Hematopoietic multipotent progenitor cell treated with erythropoietin and hydrocortisone succinate and interleukin-3 and kit ligand, for 8 days (in vitro differentiated cells): ENCODE data around the gene PREX1.
"Not testable (repeated sequence)": the region's sequence is repeated elsewhere in the genome, so short reads cannot be mapped to it uniquely, and the experiment has no call there.

ENCODE experiments used
- DNase-seq: peaks from one replicate; pipeline ENCODE4 v3.0.0-alpha.2; 2015

The PREX1 gene

DNA sequence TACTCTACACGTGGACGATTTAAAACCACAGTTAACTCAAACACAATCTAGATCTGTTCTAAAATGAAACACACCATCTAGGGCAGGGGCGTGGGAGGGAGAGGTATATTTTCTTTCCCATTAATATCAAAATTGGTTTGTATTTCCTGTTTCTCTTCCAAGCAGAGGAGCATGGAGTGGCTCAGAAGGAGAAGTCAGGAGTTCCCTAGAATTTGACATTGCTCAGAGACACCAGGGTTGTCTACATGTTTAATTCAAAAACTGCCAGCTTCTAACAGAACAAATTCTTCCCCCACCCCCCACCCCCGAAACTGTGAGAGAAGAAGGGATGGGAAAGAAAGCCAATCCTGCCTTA is 2.3 kb downstream of the PREX1 start:
- DNase-seq, result no peak

DNA sequence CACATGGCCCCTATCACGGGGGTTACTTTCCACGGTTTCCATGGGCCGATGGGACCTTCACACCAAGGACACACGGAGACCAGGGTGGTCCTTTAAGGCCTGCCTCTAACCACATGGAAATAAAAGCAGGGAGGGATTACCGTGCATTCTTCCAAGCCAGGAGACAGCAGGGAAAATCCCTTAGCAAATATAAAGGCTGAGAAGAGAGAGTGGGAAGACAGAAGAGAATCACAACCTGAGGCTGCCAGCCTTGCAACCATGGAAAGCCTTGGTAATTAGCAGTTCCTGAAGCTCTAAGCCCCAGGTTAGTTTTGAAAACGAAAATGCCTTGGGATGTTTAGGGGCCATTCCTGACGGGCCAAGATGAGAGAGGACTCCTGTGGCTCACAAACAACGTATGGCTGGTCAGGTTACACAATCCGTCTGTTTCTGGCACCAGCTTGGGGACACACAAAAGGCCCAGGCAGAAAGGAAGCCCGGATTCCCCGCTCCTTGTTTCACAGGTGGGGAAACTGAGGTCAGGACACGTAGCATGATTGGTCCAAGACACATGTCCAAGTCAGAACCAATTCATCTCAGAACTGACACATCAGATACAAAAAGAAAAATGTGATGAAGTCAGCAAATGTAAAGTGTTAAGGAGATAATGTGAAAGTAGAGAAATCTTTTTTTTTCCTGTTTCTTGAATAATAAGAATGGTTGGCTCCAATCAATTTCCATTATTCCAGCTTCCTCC is 2.8 kb downstream of the PREX1 start:
- DNase-seq, result no peak

DNA sequence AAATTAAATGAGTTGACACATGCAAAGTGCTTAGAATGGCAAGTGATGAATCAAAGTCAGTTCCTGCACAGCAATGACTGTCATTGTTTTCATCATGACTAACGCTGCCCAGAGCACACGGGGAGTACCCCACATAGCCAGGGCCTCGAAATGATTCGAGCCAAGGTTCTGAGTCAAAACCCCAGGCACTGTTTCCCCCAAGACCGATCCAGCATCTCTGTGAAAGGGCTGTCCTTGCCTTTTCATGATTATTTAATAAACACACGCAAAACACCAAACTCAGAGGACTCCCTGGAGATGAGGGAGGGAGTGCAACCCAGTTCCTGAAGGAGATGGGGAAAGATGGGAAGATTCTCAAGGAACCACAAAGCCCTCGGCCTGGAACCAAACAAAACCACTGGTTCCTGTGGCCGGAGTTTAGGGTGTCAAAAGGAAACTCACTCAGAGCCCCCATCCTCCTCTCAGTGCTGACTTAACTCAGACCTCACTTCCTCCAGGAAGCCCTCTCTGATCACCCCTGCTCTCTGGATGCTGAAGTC is 3.8 kb downstream of the PREX1 start:
- no peak for DNase-seq

DNA sequence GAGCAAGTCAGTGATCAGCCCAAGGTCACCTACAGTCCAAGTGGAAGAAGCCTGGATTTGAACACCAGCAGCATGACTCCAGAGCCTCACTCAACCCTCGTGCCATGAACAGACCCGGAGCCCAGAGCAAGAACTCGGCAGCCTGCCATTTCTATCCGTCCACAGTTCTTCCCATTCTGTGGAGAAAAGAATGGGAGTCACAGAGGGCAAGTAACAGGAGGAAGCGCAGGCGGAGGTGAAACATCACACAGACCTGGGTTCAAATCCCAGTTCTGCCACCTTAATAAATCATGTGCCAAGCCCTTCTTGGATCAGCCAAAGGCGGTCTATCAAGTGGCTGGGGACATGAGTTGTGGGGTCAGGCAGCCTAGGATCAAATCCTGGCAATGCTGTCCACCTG is 4.3 kb downstream of the PREX1 start:
- DNase-seq, result no peak

DNA sequence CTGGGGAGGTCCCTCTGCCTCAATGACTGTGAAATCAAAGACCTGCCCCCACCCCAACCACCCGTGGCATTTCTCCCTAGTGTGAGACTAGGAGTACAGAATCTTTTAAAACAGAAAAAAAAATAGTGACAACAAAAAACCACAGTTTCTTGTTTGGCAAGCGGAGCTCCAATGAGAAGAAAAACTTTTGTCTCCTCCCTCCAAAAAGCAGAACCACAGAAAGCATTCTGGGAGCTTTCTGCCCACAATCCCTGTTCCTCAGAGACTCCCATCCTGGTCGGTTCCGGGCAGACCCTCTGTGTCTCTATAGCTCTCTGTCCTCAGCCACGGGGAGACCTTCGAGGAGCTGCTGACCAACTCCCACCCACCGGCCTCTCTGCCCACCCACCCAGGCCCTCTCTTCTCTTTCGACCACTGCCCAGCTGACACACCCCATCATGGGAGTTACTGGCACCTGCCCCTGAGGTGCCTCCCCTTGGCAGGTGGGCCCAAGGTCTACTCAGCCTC is 4.9 kb downstream of the PREX1 start:
- DNase-seq, result no peak

DNA sequence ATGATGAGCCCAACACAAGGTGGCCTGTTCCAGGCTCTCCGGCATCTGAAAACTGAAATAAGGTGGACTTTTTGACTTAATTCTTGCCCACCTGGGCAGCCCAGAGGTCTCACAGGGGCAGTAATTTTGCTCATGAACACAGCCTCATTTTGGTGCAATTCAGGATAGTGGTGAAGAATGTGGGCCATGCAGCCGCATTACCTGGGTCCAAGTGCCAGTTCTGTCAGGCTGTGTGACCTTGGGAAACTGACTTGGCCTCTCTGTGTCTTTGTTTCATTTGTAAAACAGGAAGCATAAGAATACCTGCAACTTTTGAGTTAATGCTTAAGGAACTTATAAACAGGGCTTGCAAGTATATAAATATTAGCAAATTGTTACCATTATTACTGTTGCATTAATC is 5.6 kb downstream of the PREX1 start:
- no peak for DNase-seq

DNA sequence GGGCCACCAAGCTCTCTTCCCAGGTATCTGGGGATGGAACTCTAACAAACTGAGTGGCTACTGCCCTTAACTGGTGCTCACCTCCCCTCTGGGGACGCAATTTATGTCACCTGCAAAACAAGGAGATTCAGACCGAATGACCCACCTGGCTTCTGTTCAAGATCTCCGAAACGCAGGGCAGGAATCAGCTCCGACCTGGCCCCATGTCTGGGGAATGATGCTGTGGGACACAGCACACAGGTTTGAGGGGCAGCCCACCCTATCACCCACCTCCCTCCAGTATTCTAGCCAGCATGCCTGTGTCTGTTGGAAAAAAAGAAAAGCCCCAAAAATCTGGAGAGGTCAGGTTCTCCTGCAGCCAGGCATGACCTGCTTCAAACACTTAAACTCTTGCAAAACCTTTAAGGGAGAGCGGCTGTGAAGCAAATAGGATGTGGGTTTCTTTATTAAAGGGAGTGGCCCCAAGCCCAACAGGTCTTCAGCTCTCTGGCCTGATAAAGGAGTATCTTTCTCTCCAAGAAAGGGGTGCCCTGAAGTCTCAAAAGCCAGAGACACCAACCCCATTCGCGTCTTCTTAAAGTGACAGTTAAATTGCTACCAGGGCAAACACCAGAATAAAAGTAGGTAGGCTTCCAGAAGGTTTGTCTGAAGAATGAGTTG is 6.4 kb downstream of the PREX1 start:
- peak; percentile 91 for DNase-seq

DNA sequence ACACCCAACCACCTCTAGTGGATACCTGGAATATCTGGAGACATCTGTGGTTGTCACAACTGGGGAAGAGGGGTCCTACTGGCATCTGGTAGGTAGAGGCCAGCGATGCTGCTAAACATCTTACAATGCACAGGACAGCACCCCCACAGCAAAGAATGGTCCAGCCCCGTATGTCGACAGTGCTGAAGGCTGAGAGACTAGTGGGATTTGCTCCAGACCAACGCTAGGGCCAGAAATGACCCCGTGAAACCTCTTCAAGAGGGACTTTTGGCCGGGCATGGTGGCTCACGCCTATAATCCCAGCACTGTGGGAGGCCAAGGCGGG is 7.2 kb downstream of the PREX1 start:
- no peak for DNase-seq

DNA sequence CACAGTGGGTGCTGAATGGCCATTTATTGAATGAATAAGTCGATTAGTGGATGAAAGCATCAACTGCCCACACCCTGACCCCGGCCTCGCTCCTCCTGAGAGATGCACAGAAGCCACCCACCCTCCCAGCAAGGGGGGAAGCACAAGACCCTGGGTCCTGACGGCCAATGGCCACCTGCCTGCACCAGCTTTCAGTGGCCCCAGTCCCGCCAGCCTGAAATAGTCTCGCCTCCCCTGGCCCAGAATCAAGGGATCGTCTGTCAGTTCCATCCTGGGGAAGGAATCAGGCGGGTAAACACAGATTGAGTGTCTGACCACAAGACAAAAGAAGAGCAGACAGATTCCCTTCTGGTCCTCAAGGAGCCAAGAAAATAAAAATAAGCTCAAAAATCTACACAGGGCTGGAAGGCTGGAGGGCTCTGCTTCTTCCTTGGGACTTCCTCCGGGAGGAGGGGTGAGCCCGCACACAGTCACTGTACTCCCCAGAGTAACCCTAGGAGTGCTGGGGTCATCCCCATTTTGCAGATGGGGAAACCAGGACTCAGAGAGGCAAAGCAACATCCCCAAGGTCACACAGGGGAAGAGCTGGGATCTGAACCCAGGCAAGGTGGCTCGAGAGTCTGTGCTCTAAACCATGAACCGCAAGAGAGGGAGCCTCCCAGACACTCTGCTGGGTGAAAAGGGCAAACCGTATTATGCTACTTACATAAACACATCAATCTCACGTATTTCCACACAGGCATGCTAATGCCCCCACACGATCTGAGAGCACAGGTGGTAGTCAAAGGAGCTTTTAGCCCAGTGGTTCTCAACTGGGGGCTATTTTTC is 7.8 kb downstream of the PREX1 start:
- no peak for DNase-seq

DNA sequence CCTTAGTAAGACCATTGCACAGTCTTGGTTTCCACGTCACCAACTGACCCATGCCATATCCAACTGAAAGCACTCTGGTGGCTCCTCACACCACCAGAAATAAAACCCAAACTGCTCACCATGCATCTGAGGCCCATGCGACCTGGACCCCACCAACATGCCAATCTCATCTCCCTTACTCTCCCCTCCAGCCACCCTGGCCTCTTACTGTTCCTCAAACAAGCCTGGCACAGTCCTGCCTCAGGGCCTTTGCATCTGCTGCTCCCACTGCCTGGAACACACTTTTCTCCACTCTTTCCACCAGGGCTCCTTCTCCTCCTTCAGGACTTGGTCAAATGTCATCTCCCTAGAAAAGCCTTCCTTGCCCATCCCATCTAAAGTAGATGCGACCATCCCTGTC is 8.7 kb downstream of the PREX1 start:
- DNase-seq, result no peak

DNA sequence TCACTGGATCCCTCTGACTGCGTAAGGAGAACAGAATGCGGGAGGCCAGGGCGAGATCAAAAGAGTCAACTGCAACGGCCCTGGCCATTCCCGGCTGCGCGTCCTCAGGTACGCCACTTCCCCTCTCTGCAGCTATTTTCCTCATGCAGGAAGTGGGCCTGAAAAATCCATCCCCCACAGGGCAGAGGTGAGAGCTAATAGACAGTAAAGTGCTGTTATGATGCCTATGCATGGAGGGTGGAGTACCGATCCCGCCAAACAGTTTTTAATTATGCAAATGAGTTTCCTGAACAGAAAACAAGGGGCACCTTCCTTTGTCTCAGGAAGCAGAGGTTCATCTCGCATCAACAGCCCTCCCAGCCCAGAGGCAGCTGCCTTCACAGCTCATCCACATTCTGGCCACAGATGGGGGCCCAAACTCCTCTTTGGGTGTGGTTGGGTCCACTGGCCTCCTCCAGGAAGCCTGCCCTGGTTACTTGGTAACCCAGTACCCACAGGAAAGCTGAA is 9.3 kb downstream of the PREX1 start:
- no peak for DNase-seq

DNA sequence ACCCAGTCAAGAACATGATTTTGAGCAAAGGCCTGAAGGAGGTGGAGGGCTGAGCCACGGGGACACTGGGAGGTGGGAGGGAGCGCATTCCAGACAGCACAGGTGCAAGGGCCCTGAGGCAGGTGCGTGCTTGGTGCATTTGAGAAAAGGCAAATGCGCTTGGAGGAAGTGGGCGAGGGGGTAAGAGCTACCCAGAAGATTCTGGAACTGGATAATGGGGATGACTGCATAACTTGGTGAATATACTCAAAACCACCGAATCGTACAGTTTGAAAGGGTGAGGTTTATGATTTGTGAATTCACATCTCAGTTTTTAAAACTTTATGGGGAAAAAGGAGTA is 9.8 kb downstream of the PREX1 start:
- no peak for DNase-seq

DNA sequence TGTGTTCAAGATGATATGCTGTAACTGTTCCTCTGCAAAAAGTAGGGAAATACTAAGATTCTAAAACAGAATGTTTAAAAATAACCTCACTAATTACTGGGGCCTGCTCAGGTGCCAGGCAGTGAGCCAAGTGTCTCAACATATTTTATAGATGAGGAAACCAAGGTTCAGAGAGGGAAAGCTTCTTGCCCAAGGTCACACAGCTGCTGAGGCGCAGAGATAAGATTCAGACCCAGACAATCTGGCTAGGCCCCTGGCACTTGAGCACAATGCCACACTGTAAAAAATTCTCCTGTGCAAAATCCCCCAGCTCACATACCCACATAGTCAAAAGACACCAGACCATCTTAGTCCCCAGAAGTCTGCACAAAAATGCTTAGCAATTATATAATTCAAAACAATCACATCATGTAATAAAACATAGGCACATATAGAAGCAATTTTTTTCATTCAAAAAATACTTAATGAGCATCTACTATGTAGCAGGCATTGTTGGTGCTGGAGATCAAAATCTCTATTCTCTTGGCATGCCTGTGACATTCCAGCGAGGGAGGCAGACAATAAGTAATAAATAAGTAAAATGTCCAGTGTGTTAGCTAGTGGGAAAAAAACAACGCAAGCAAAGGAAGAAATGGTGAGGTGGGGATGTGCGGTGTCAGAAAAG is 10.3 kb downstream of the PREX1 start:
- DNase-seq, result peak; percentile 47

DNA sequence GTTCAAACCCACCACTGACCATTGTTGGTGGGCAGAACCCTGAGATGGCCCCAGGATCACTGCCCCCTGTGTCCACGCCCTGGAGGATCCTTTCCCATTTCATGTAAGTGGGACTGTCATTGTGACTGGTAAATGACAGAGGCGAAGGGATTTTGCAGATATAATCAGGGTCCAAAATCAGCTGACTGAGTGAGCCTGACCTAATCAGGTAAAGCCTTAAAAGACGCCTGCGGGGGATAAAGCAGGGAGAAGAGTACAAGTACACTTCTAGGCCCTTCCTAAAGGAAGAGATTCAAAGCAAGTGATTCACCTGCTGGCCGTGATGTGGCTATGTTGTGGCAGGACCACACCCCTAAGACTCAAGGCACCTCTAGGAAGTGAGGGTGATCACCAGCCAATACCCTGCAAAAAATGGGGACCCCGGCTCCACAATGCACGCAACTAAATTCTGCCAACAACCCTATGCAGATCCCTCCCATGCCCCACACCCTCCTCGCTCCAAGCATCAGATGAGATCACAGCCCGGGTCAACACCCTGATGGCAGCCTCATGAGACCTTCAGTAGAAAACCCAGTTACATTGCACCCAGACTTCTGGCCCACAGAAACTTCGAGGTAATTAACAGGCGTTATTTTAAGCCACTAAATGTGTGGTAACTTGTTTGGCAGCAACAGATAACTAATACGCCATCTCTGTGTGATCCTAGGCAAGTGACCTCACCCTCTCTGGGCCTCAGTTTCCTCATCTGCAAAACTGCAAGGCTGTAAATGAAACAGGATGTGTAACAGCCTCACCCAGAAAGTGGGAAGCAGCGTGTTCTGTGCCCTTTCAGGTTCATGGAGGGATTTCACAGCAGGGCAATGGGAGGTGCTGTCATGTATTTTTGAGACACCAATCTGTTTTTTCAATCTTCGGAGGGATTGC is 11.3 kb downstream of the PREX1 start:
- DNase-seq, result no peak

DNA sequence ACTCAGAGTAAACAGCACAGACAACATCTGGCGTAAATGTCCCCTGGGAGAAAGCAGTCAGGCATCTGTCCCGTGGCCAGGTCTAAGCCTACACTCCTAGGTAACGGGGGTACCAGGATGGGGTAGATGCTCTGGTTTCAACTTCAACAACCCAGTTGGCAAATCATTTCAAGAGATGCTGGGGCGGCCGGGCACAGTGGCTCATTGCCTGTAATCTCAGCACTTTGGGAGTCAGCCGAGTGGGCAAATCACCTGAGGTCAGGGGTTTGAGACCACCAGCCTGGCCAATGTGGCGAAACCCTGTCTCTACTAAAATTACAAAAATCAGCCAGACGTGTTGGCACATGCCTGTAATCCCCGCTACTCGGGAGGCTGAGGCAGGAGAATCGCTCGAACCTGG is 12.3 kb downstream of the PREX1 start:
- DNase-seq, result no peak

DNA sequence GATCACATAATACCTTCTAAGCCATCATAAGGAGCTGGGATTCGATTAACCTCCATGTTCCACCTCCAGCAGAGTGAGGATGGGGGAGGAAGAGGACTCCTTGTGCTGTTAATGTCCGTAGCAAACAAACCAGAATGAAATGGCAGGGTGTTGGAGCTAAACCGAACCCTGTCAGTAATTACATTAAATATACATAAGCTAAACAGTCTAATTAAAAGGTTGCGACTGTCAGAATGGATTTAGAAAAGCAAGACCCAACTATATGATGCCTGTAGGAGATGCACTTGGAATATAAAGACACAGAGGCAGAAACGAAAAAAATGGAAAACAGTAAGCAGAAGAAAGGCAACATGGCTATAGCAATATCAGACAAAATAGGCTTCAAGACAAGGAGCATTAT is 13.2 kb downstream of the PREX1 start:
- DNase-seq, result no peak

DNA sequence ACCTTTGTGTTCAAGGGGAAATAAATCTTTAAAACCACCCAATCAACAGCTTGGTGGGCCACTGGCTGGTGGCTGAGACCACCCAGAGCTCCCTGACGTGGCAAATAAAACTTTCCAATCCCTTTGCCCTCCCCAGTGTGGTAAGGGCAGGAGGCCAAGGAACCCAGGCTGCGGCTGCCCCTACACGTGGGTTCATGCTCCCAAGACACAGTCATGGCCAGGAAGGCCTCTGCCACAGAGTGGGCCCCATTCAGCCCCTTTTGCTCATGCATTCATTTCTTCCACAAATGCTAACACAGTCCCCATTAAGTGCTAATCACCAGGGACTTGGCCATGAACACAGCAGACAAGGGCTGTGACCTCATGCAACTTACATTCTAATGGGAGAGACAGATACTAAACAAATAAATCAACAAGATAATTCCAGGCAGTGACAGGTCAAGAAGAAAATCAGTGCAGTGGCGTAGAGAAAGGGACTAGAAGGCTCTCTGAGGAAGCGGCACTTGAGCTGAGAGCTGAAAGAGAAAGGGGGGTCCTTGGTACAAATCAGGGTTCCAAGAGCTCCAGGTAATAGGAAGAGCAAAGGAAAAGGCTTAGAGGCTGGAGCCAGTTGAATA is 13.8 kb downstream of the PREX1 start:
- no peak for DNase-seq

DNA sequence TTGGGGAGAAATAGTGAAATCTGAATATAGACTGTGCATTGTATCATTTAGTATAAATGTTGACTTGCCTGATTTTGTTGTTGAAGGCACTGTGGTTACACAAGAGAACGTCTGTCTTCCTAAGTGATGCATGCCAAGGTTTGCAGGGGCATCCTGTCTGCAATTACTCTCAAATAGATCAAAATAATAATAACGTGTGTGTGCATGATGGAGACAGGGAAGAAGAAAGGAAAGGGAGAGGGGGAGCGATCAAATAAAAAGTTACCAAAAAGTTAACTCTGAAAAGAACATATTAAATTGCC is 14.4 kb downstream of the PREX1 start:
- DNase-seq, result no peak

DNA sequence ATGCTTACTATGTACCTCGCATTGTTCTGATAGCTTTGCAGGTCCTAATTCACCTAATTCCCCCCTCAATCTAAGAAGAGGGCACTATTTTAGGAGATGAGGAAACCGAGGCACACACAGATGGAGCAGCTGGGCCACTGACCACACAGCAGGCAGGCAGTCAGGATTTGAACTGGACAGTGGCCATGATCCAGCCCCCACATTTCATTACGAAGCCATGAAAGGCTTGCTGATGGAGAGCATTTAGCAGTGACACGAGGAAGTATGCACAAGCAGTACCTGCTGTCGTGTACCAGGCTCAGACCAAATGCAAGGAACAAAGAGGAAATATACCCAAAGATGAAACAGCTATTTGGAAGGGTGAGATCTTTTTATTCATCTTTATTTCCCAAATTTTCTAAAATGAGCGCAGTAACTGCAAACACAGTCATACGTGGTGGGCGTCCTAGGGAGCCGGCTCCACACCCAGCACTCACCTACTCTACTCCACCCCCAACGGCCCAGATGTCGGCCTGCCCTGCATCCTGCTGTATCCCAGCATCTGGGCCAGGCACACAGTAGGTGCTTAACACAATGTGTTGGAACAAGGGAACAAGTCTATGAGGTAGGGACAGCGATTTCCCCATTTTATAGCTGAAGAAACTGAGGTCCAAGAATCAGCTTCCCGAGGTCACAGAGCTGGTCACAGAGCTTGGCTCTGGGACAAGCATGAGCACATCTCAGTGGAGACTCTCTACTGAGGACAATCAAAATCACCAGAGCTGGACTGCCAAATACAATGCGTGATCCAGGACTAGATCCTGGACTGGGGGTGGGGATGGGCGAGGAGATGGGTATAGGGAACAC is 15.0 kb downstream of the PREX1 start:
- DNase-seq, result no peak

DNA sequence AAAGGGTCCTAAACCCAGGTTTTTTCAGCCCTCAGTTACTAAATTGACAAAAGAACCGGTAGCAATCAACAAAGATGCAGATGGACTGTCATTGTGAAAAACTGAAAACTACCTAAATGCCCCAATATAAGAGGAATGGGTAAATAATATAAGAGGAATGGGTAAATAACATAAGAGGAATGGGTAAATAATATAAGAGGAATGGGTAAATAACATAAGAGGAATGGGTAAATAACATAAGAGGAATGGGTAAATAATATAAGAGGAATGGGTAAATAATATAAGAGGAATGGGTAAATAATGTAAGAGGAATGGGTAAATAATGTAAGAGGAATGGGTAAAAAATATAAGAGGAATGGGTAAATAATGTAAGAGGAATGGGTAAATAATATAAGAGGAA is 15.7 kb downstream of the PREX1 start:
- DNase-seq, result not testable (repeated sequence)

DNA sequence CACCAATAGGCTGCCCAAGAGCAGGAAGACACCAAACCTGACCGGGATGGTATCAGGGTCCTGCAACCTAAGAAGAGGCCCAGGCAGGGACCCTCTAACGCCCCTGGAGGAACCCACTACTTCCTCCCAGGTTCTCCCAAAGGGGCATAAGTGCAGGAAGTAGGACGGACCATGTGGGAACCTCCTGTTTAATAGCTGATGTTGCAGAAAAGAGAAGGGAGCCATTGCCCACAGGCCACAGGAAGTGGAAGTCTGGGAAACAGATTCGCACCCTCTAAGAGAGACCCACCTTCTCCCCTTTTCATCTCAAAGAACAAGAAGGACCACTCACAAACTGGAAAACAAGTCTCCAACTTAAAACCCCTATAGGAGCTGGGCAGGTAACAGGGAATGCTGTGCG is 18.1 kb downstream of the PREX1 start:
- DNase-seq, result no peak
